ENCODE measurements around the gene FAM3A.
"Not testable (repeated sequence)": the region's sequence is repeated elsewhere in the genome, so short reads cannot be mapped to it uniquely, and the experiment has no call there.

Gene FAM3A

GRCh38 chrX:154515966-154516655, at the start of gene FAM3A:
Gene FAM3A, minus strand, starts transcription at chrX:154516232. Its CDS starts 460 bp downstream, at chrX:154515772.
- DNase-seq, result peak; percentile 83

- not testable (repeated sequence) for DNase-seq
Measured at GRCh38 chrX:154562295-154562694, 46.3 kb upstream of the FAM3A start.

- not testable (repeated sequence) for DNase-seq
Measured at GRCh38 chrX:154560326-154560725, 44.3 kb upstream of the FAM3A start.

GRCh38 chrX:154558896-154559295, 42.9 kb upstream of the FAM3A start:
- not testable (repeated sequence) for DNase-seq

GRCh38 chrX:154558060-154558690, 42.1 kb upstream of the FAM3A start:
- not testable (repeated sequence) for DNase-seq

- DNase-seq, result not testable (repeated sequence)
Measured at GRCh38 chrX:154552112-154552806, 36.2 kb upstream of the FAM3A start.

GRCh38 chrX:154549766-154550165, 33.7 kb upstream of the FAM3A start:
- no peak for DNase-seq

- no peak for DNase-seq
Measured at GRCh38 chrX:154548028-154548316, 31.9 kb upstream of the FAM3A start.

- DNase-seq, result peak; percentile 87
Measured at GRCh38 chrX:154547245-154548027, 31.4 kb upstream of the FAM3A start, which contains the start of gene IKBKG. Gene IKBKG, plus strand, starts transcription at chrX:154547620. Its CDS starts 4,383 bp downstream, at chrX:154552003.

- peak; percentile 77 for DNase-seq
Measured at GRCh38 chrX:154546354-154547244, 30.6 kb upstream of the FAM3A start, which contains the start of gene G6PD. Gene G6PD, minus strand, starts transcription at chrX:154546846. Its CDS starts 691 bp downstream, at chrX:154546155.

GRCh38 chrX:154545673-154546274, 29.7 kb upstream of the FAM3A start:
- DNase-seq, result no peak

- peak; percentile 62 for DNase-seq
Measured at GRCh38 chrX:154542723-154543424, 26.8 kb upstream of the FAM3A start.

- DNase-seq, result peak; percentile 80
Measured at GRCh38 chrX:154541896-154542722, 26.1 kb upstream of the FAM3A start.

- no peak for DNase-seq
Measured at GRCh38 chrX:154541589-154541895, 25.5 kb upstream of the FAM3A start.

GRCh38 chrX:154540897-154541535, 25.0 kb upstream of the FAM3A start:
- DNase-seq, result no peak

GRCh38 chrX:154540365-154540764, 24.3 kb upstream of the FAM3A start:
- DNase-seq, result not testable (repeated sequence)

- no peak for DNase-seq
Measured at GRCh38 chrX:154539077-154539476, 23.0 kb upstream of the FAM3A start.

- no peak for DNase-seq
Measured at GRCh38 chrX:154535892-154536291, 19.9 kb upstream of the FAM3A start.

GRCh38 chrX:154534526-154535322, 18.7 kb upstream of the FAM3A start:
- DNase-seq, result peak; percentile 82
